ENCODE results near the gene GSC2. TPM values are rescaled to one million over a fixed set of nuclear protein-coding genes. Genes with fewer than 3 reads are reported as not detected.

The GSC2 gene
- total and polyA plus RNA-seq, 9 of the 15 experiments (the other 6 are each of a cell fraction or from before 2014, with no cell fraction given) = not detected

GRCh38 chr22:19183216-19183615, 33.1 kb upstream of the GSC2 start (continued):
- TF ChIP-seq, protein P1, sequence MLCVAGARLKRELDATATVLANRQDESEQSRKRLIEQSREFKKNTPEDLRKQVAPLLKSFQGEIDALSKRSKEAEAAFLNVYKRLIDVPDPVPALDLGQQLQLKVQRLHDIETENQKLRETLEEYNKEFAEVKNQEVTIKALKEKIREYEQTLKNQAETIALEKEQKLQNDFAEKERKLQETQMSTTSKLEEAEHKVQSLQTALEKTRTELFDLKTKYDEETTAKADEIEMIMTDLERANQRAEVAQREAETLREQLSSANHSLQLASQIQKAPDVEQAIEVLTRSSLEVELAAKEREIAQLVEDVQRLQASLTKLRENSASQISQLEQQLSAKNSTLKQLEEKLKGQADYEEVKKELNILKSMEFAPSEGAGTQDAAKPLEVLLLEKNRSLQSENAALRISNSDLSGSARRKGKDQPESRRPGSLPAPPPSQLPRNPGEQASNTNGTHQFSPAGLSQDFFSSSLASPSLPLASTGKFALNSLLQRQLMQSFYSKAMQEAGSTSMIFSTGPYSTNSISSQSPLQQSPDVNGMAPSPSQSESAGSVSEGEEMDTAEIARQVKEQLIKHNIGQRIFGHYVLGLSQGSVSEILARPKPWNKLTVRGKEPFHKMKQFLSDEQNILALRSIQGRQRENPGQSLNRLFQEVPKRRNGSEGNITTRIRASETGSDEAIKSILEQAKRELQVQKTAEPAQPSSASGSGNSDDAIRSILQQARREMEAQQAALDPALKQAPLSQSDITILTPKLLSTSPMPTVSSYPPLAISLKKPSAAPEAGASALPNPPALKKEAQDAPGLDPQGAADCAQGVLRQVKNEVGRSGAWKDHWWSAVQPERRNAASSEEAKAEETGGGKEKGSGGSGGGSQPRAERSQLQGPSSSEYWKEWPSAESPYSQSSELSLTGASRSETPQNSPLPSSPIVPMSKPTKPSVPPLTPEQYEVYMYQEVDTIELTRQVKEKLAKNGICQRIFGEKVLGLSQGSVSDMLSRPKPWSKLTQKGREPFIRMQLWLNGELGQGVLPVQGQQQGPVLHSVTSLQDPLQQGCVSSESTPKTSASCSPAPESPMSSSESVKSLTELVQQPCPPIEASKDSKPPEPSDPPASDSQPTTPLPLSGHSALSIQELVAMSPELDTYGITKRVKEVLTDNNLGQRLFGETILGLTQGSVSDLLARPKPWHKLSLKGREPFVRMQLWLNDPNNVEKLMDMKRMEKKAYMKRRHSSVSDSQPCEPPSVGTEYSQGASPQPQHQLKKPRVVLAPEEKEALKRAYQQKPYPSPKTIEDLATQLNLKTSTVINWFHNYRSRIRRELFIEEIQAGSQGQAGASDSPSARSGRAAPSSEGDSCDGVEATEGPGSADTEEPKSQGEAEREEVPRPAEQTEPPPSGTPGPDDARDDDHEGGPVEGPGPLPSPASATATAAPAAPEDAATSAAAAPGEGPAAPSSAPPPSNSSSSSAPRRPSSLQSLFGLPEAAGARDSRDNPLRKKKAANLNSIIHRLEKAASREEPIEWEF (CRISPR knock-in tag; IDR thresholded peaks at IDR 0.05) = no peak
- TF ChIP-seq SIN3A (IDR thresholded peaks at IDR 0.05; ENCODE audit: borderline replicate concordance in 2 of 2, control insufficient read depth in 1 of 2, low read depth in 2 of 2, low read length in 2 of 2) = 0 out of 4 replicates have a peak, but pooled peaks of 1 of the 2 experiments have one; percentile 36
- 0 out of 2 replicates have a peak, but pooled peaks have one; percentile 77 for TF ChIP-seq PRMT5 (CRISPR knock-in tag; IDR thresholded peaks at IDR 0.05)
- no peak for TF ChIP-seq ZNF146 (CRISPR knock-in tag; IDR thresholded peaks at IDR 0.05; ENCODE audit: unreplicated experiment)

All from K562 (cell line).